Gastrocnemius medialis (tissue), 4 donors: Measurements from ENCODE around the gene KCTD16. TPM values are rescaled to one million over a fixed set of nuclear protein-coding genes. Genes with fewer than 3 reads are reported as not detected.

Source experiments
- ATAC-seq, 2 donors: fragments of 150-250 bp; one replicate each; pipeline ENCODE4 v1.9.1; 2016
- DNase-seq, 2 donors: peaks; one replicate each; pipeline ENCODE4 v3.0.0-alpha.2; 2019
- H3K27ac ChIP-seq, 4 donors: fragments of 200-600 bp; sonication (generic); 1 replicate in 1 of 4; 2 replicates in 3 of 4; pipeline ENCODE4 v1.5.1; 2016 to 2018; ENCODE audit warnings: mild to moderate bottlenecking in 2 of 4, moderate library complexity in 1 of 4
- H3K27me3 ChIP-seq, 3 donors: fragments of 200-600 bp; sonication (generic) in 2 of 3; 1 replicate in 1 of 3; 2 replicates in 2 of 3; pipeline versions ENCODE4 v1.5.1 to v1.6.0; 2016 to 2019; ENCODE audit warnings: mild to moderate bottlenecking in 1 of 3, moderate library complexity in 1 of 3
- H3K36me3 ChIP-seq, 2 donors: fragments of 200-600 bp; sonication (generic) in 1 of 2; one replicate each; pipeline ENCODE4 v1.5.1; 2017 to 2018
- H3K4me1 ChIP-seq, 2 donors: fragments of 200-600 bp; sonication (generic) in 1 of 2; one replicate each; pipeline ENCODE4 v1.5.1; 2016 to 2017; ENCODE audit warnings: mild to moderate bottlenecking in 2 of 2
- H3K4me3 ChIP-seq, 4 donors: fragments of 200-600 bp; sonication (generic) in 3 of 4; 1 replicate in 1 of 4; 2 replicates in 3 of 4; pipeline ENCODE4 v1.5.1; 2016 to 2019; ENCODE audit warnings: mild to moderate bottlenecking in 2 of 4
- H3K9me3 ChIP-seq, 3 donors: fragments of 200-600 bp; sonication (generic) in 2 of 3; 1 replicate in 1 of 3; 2 replicates in 2 of 3; pipeline ENCODE4 v1.5.1; 2016 to 2019
- POLR2A ChIP-seq, 2 donors: fragments of 450-650 bp; IDR thresholded peaks; one replicate each; pipeline ENCODE4 v1.6.1; 2017; ENCODE audit warnings: antibody characterized with exemption in 2 of 2, mild to moderate bottlenecking in 2 of 2, moderate library complexity in 2 of 2
- in situ Hi-C, 4 donors: fragments of 200-750 bp; cut with MboI; loops; one replicate each; pipeline versions ENCODE4 v1.15.0 to v1.8.0; 2017; ENCODE audit warnings: low sequenced_read_pairs in 4 of 4
- intact Hi-C: fragments of 100-400 bp; cut with DNase I; formaldehyde crosslinking; loops from one replicate; pipeline ENCODE4 v1.15.1; 2023; ENCODE audit warnings: low total_unique reads
- total RNA-seq, 4 donors: library from RNA; depleted of rRNA; stranded (reverse); fragments of >200 nt; gene quantifications; one replicate each; pipeline versions ENCODE4 v1.1.0 to v1.2.3, GENCODE V29; 2016
- TF ChIP-seq, protein P1 (sequence below), 5 experiments: fragments of 450-650 bp in 3 of 5; fragments of 200-600 bp in 2 of 5; sonication (generic) in 2 of 5; IDR thresholded peaks in 4 of 5; conservative IDR thresholded peaks in 1 of 5; 1 replicate in 4 of 5; 2 replicates in 1 of 5; pipeline ENCODE4 v1.5.1; 2016 to 2019; ENCODE audit warnings: antibody characterized with exemption in 5 of 5, mild to moderate bottlenecking in 3 of 5, moderate library complexity in 3 of 5

KCTD16 gene
- total RNA-seq, 4 donors from 2014 or later, result 0.02 TPM; not detected in 3

DNA sequence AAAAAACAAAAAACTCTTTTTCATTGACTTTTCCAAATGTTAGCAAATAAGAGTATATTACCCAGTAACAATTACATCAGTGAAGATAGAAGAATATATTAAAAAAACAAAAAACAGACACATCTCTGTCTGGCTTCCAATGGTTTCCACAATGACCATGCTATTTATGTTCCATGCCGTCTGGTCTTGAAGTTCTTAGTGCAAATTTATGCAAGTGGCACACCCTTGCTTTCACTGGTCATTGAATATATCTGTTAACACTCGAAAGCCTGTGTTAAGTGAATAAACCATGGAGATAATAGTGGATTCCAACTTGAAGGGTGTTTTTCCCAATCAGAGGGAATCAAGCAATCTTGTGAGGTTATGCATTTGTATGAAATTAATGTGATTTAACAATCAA, 291.9 kb downstream of the KCTD16 start:
- ATAC-seq, result no peak
- Histone ChIP-seq H3K27me3 (no peaks in the 10 kb centered on the region), H3K4me1 (no peaks in the 10 kb centered on the region), H3K9me3 (no peaks in the 10 kb centered on the region), H3K4me3 (no peak overlapping the region), H3K27ac (no peak overlapping the region), H3K36me3 (no peaks in the 10 kb centered on the region)
- no peak for DNase-seq
- in situ Hi-C loops, result no loop called here
- intact Hi-C loops, result no loop called here
- TF ChIP-seq POLR2A (IDR thresholded peaks at IDR 0.05), result no peak
- TF ChIP-seq, protein P1, sequence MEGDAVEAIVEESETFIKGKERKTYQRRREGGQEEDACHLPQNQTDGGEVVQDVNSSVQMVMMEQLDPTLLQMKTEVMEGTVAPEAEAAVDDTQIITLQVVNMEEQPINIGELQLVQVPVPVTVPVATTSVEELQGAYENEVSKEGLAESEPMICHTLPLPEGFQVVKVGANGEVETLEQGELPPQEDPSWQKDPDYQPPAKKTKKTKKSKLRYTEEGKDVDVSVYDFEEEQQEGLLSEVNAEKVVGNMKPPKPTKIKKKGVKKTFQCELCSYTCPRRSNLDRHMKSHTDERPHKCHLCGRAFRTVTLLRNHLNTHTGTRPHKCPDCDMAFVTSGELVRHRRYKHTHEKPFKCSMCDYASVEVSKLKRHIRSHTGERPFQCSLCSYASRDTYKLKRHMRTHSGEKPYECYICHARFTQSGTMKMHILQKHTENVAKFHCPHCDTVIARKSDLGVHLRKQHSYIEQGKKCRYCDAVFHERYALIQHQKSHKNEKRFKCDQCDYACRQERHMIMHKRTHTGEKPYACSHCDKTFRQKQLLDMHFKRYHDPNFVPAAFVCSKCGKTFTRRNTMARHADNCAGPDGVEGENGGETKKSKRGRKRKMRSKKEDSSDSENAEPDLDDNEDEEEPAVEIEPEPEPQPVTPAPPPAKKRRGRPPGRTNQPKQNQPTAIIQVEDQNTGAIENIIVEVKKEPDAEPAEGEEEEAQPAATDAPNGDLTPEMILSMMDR (IDR thresholded peaks at IDR 0.05 in 4 of 5, conservative IDR thresholded peaks at IDR 0.05 in 1 of 5), result no peak

DNA sequence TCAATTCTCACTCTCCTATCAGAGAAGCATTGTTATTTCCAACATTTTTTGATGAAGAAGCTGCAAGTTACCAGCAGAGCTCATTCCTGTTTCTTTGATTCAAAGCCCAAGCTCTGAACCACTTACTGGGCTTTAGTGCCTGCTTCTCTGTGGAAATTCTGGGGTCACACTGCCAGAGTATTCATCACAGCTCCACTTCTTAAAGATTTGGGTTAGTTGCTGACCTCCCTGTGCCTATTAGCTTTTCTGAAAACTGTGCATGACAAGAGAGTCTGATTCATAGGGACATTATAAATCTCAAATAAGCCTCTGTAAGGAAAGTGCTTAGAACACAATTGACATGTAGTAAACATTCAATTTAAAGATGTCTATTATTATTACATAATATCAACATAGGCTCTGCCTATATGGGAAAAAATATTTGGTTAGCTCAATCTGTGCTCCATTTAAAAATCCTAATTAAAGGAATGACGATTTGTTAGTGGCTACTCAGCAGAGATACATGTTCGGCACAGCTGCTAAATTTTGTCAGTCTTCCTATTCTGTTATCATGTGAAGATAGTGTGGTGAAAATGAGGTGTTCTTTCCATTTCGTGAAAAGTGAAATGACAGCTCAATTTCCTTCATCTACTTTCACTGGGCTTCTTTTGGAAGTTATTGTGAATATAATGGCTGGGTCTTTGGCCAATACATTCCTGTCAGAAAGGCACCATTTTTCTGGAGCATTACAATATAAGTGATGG, 293.0 kb downstream of the KCTD16 start:
- intact Hi-C loops, result no loop called here
- H3K27ac ChIP-seq, result no peak overlapping the region
- in situ Hi-C loops, result no loop called here
- H3K36me3 ChIP-seq, result no peaks in the 10 kb centered on the region
- DNase-seq (no peak), ATAC-seq (no peak)
- no peaks in the 10 kb centered on the region for H3K27me3 ChIP-seq
- H3K9me3 ChIP-seq, result no peaks in the 10 kb centered on the region
- H3K4me1 ChIP-seq, result no peaks in the 10 kb centered on the region
- no peak overlapping the region for H3K4me3 ChIP-seq
- TF ChIP-seq, protein P1 (IDR thresholded peaks at IDR 0.05 in 4 of 5, conservative IDR thresholded peaks at IDR 0.05 in 1 of 5), result no peak
- no peak for TF ChIP-seq POLR2A (IDR thresholded peaks at IDR 0.05)

- Histone ChIP-seq H3K27ac (no peak overlapping the region), H3K4me1 (no peaks in the 10 kb centered on the region), H3K27me3 (no peaks in the 10 kb centered on the region), H3K36me3 (no peaks in the 10 kb centered on the region), H3K9me3 (no peaks in the 10 kb centered on the region), H3K4me3 (no peak overlapping the region)
- intact Hi-C loops (no loop called here), in situ Hi-C loops (no loop called here)
- ATAC-seq, result no peak
- TF ChIP-seq, protein P1 (IDR thresholded peaks at IDR 0.05 in 4 of 5, conservative IDR thresholded peaks at IDR 0.05 in 1 of 5), result no peak
- no peak for TF ChIP-seq POLR2A (IDR thresholded peaks at IDR 0.05)
- DNase-seq, result no peak
Observed at GRCh38 chr5:144464306-144464705, 293.6 kb downstream of the KCTD16 start.

- H3K4me3 ChIP-seq, result no peak overlapping the region
- no peak for ATAC-seq
- no peak overlapping the region for H3K27ac ChIP-seq
- no peak for DNase-seq
- H3K36me3 ChIP-seq, result no peaks in the 10 kb centered on the region
- in situ Hi-C loops, result no loop called here
- H3K27me3 ChIP-seq, result no peaks in the 10 kb centered on the region
- TF ChIP-seq POLR2A (IDR thresholded peaks at IDR 0.05), result no peak
- TF ChIP-seq, protein P1 (IDR thresholded peaks at IDR 0.05 in 4 of 5, conservative IDR thresholded peaks at IDR 0.05 in 1 of 5), result no peak
- H3K4me1 ChIP-seq, result no peaks in the 10 kb centered on the region
- no peaks in the 10 kb centered on the region for H3K9me3 ChIP-seq
- intact Hi-C loops, result no loop called here
Observed at GRCh38 chr5:144465441-144465840, 294.8 kb downstream of the KCTD16 start.

DNA sequence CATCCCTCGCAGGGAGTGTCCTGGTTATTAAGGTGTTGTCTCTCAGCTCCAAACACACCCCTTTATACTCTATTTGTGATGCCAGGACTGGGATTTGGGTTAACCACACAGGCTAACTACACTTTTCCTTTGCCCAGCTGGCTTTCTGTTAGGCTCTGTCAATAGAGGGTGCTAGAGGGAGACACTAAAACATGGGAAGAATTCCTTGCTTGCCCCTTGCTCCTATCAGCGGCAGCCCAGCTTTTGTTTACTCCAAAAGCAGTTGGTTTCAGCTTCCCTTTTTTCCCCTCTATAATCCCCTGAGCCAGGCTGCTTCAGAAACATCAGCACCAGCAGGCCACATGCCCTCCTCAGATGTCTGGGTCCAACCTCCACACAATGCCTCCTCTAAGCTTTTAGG, 297.1 kb downstream of the KCTD16 start:
- H3K36me3 ChIP-seq, result no peaks in the 10 kb centered on the region
- TF ChIP-seq, protein P1 (IDR thresholded peaks at IDR 0.05 in 4 of 5, conservative IDR thresholded peaks at IDR 0.05 in 1 of 5), result no peak
- TF ChIP-seq POLR2A (IDR thresholded peaks at IDR 0.05), result no peak
- in situ Hi-C loops, result no loop called here
- ATAC-seq, result no peak
- no peaks in the 10 kb centered on the region for H3K27me3 ChIP-seq
- no peaks in the 10 kb centered on the region for H3K9me3 ChIP-seq
- no peaks in the 10 kb centered on the region for H3K4me1 ChIP-seq
- no peak overlapping the region for H3K27ac ChIP-seq
- H3K4me3 ChIP-seq, result no peak overlapping the region
- intact Hi-C loops, result no loop called here
- DNase-seq, result no peak
